HT1080 (cell line): ENCODE measurements around the gene ASTN1. TPM values are rescaled to one million over a fixed set of nuclear protein-coding genes. Genes with fewer than 3 reads are reported as not detected.

Experiments used
- DNase-seq: peaks from one replicate; pipeline ENCODE4 v3.0.0-alpha.2; 2015; ENCODE audit warnings: low read depth
- total RNA-seq: library from RNA; depleted of rRNA; stranded (reverse); fragments of >200 nt; shearing (Covaris generic); gene quantifications from 2 replicates; pipeline ENCODE4 v1.2.3, GENCODE V29; 2014

Gene ASTN1
- total RNA-seq, 1 experiment from 2014 or later, result 0.16 TPM

- no peak for DNase-seq
Measured at GRCh38 chr1:177043597-177043996, 120.9 kb downstream of the ASTN1 start.

GRCh38 chr1:177035586-177035985, 128.9 kb downstream of the ASTN1 start:
- DNase-seq, result no peak

- DNase-seq, result no peak
Measured at GRCh38 chr1:177033628-177034027, 130.9 kb downstream of the ASTN1 start.

GRCh38 chr1:177032434-177032833, 132.1 kb downstream of the ASTN1 start:
- DNase-seq, result no peak

GRCh38 chr1:177024623-177025022, 139.9 kb downstream of the ASTN1 start:
- DNase-seq, result no peak

GRCh38 chr1:177023726-177024125, 140.8 kb downstream of the ASTN1 start:
- no peak for DNase-seq

GRCh38 chr1:177023249-177023648, 141.3 kb downstream of the ASTN1 start:
- no peak for DNase-seq

- DNase-seq, result no peak
Measured at GRCh38 chr1:177021687-177022086, 142.8 kb downstream of the ASTN1 start.

- no peak for DNase-seq
Measured at GRCh38 chr1:177020851-177021589, 143.5 kb downstream of the ASTN1 start.

GRCh38 chr1:177017287-177017852, 147.1 kb downstream of the ASTN1 start:
- no peak for DNase-seq

GRCh38 chr1:177014325-177014724, 150.2 kb downstream of the ASTN1 start:
- no peak for DNase-seq

GRCh38 chr1:177012342-177012925, 152.1 kb downstream of the ASTN1 start:
- DNase-seq, result no peak

- DNase-seq, result no peak
Measured at GRCh38 chr1:177011508-177011907, 153.0 kb downstream of the ASTN1 start.

GRCh38 chr1:177010211-177010825, 154.2 kb downstream of the ASTN1 start:
- no peak for DNase-seq

- no peak for DNase-seq
Measured at GRCh38 chr1:177008653-177009052, 155.9 kb downstream of the ASTN1 start.

GRCh38 chr1:177007437-177008161, 156.9 kb downstream of the ASTN1 start:
- no peak for DNase-seq

- no peak for DNase-seq
Measured at GRCh38 chr1:177002891-177003290, 161.6 kb downstream of the ASTN1 start.

- no peak for DNase-seq
Measured at GRCh38 chr1:177001556-177001955, 163.0 kb downstream of the ASTN1 start.

GRCh38 chr1:176998183-176998795, 166.2 kb downstream of the ASTN1 start:
- no peak for DNase-seq

- no peak for DNase-seq
Measured at GRCh38 chr1:176996456-176997090, 167.9 kb downstream of the ASTN1 start.
